HCT116 (cell line): ENCODE data around the gene RAPSN. TPM values are rescaled to one million over a fixed set of nuclear protein-coding genes. Genes with fewer than 3 reads are reported as not detected.

Source experiments
- ATAC-seq: fragments of 200-7000 bp; cut with Tn5 transposase; 2 replicates; pipeline ENCODE4 v1.9.1; 2020; ENCODE audit warnings: mild to moderate bottlenecking, moderate library complexity
- BruUV-seq: library from RNA; stranded (reverse); fragments of 400-500 nt; replicated peaks from 2 replicates; lab custom pipeline; 2021; lab: Mats Ljungman, UMichigan
- CTCF ChIA-PET: fragments of 300-600 bp; sonication (Branson Sonifier 250); formaldehyde crosslinking; loops from one replicate; lab custom pipeline; 2021; ENCODE audit warnings: antibody characterized with exemption; lab: Charles Lee
- POLR2A ChIA-PET: fragments of 300-600, 350-600 bp; sonication (Branson Sonifier 250); formaldehyde crosslinking; loops from one replicate; lab custom pipeline; 2021; ENCODE audit warnings: antibody characterized with exemption; lab: Charles Lee
- RAD21 ChIA-PET, 2 experiments: fragments of 300-600 bp; sonication (Branson Sonifier 250); formaldehyde crosslinking; loops; one replicate each; lab custom pipeline; 2023; ENCODE audit warnings: low total read pairs in 2 of 2; ENCODE audit not compliant: uncharacterized antibody in 2 of 2, unreplicated experiment in 2 of 2, low non-redundant PET in 1 of 2; lab: Charles Lee
- DNase-seq: peaks from one replicate; pipeline ENCODE4 v3.0.0-alpha.2; 2010; ENCODE audit warnings: low read depth, low spot score
- H2AFZ ChIP-seq: fragments of 200-600 bp; shearing (Covaris generic), sonication (generic); 2 replicates; pipeline ENCODE4 v1.6.1; 2017; ENCODE audit warnings: low read depth, mixed run types, mixed read lengths, antibody characterized with exemption, low read length; ENCODE audit not compliant: poor library complexity, severe bottlenecking
- H3K27ac ChIP-seq: 2 replicates; pipeline ENCODE4 v1.5.1; 2012; ENCODE audit warnings: low read depth, low read length
- H3K27me3 ChIP-seq: fragments of 200-600 bp; sonication (generic); 2 replicates; pipeline ENCODE4 v1.6.1; 2016; ENCODE audit warnings: mixed run types, low read length, mixed read lengths; ENCODE audit not compliant: insufficient read depth
- H3K36me3 ChIP-seq, 2 experiments: fragments of 200-500 bp in 1 of 2; fragments of 200-600 bp in 1 of 2; sonication (Bioruptor generic) in 1 of 2; sonication (generic) in 1 of 2; 2 replicates each; pipeline versions ENCODE4 v1.5.1 to v1.6.1; 2014 to 2016; ENCODE audit warnings: low read length in 2 of 2, inconsistent platforms in 1 of 2, mixed read lengths in 1 of 2, mixed run types in 1 of 2; ENCODE audit not compliant: insufficient read depth in 2 of 2, control insufficient read depth in 1 of 2
- H3K4me1 ChIP-seq, 2 experiments: fragments of 200-600 bp in 1 of 2; sonication (generic) in 1 of 2; 2 replicates each; pipeline versions ENCODE4 v1.5.1 to v1.6.1; 2012 to 2017; ENCODE audit warnings: low read length in 2 of 2, inconsistent platforms in 1 of 2, mild to moderate bottlenecking in 1 of 2, mixed read lengths in 1 of 2, mixed run types in 1 of 2, moderate library complexity in 1 of 2; ENCODE audit not compliant: insufficient read depth in 2 of 2, control insufficient read depth in 1 of 2
- H3K4me2 ChIP-seq: fragments of 200-600 bp; sonication (generic); 2 replicates; pipeline ENCODE4 v1.6.1; 2017; ENCODE audit warnings: mixed run types, low read length, mixed read lengths
- H3K4me3 ChIP-seq, 2 experiments: fragments of 200-600 bp in 1 of 2; sonication (generic) in 1 of 2; replicated peaks in 1 of 2; 2 replicates each; pipeline ENCODE4 v1.5.1; 2011 to 2016; ENCODE audit warnings: low read length in 2 of 2, control low read depth in 1 of 2, low read depth in 1 of 2, mild to moderate bottlenecking in 1 of 2, mixed read lengths in 1 of 2, mixed run types in 1 of 2
- H3K79me2 ChIP-seq: fragments of 200-600 bp; sonication (generic); 2 replicates; pipeline ENCODE4 v1.6.1; 2017; ENCODE audit warnings: mild to moderate bottlenecking, mixed run types, low read length, moderate library complexity, mixed read lengths; ENCODE audit not compliant: insufficient read depth
- H3K9ac ChIP-seq: fragments of 200-600 bp; sonication (generic); 2 replicates; pipeline ENCODE4 v1.6.1; 2016; ENCODE audit warnings: low read length, mixed read lengths
- H3K9me2 ChIP-seq: fragments of 200-600 bp; sonication (generic), shearing (Covaris generic); 2 replicates; pipeline ENCODE4 v1.6.1; 2017; ENCODE audit warnings: mixed run types, mild to moderate bottlenecking, moderate library complexity; ENCODE audit not compliant: insufficient read depth
- H3K9me3 ChIP-seq, 2 experiments: fragments of 200-500 bp in 1 of 2; fragments of 200-600 bp in 1 of 2; sonication (Bioruptor generic) in 1 of 2; sonication (generic) in 1 of 2; 2 replicates each; pipeline ENCODE4 v1.6.1; 2014 to 2017; ENCODE audit warnings: low read length in 2 of 2, mixed read lengths in 2 of 2, inconsistent platforms in 1 of 2, low read depth in 1 of 2, mild to moderate bottlenecking in 1 of 2, mixed run types in 1 of 2, moderate library complexity in 1 of 2; ENCODE audit not compliant: control insufficient read depth in 1 of 2, insufficient read depth in 1 of 2
- H4K20me1 ChIP-seq: fragments of 200-600 bp; sonication (generic), shearing (Covaris generic); 2 replicates; pipeline ENCODE4 v1.6.1; 2017; ENCODE audit warnings: mixed run types, mild to moderate bottlenecking, moderate library complexity; ENCODE audit not compliant: insufficient read depth
- ATF3 ChIP-seq: IDR thresholded peaks from 2 replicates; pipeline ENCODE4 v1.6.1; 2012
- CBX3 ChIP-seq: IDR thresholded peaks from 2 replicates; pipeline ENCODE4 v1.6.1; 2012; ENCODE audit warnings: low read depth
- CEBPB ChIP-seq: IDR thresholded peaks from 2 replicates; pipeline ENCODE4 v1.6.1; 2012; ENCODE audit warnings: low read depth
- CTCF ChIP-seq, 3 experiments: fragments of 200-600 bp in 1 of 3; sonication (generic) in 1 of 3; IDR thresholded peaks in 2 of 3; conservative IDR thresholded peaks in 1 of 3; 2 replicates each; pipeline ENCODE4 v1.5.1; 2012 to 2017; ENCODE audit warnings: low read depth in 2 of 3, low read length in 2 of 3, antibody characterized with exemption in 1 of 3, borderline replicate concordance in 1 of 3, control low read depth in 1 of 3, mild to moderate bottlenecking in 1 of 3, mixed read lengths in 1 of 3, mixed run types in 1 of 3, moderate library complexity in 1 of 3; ENCODE audit not compliant: insufficient read depth in 1 of 3
- EGR1 ChIP-seq: IDR thresholded peaks from 2 replicates; pipeline ENCODE4 v1.6.1; 2012; ENCODE audit warnings: low read depth
- ELF1 ChIP-seq: IDR thresholded peaks from 2 replicates; pipeline ENCODE4 v1.6.1; 2012; ENCODE audit warnings: low read depth, borderline replicate concordance
- EZH2 ChIP-seq: fragments of 200-600 bp; sonication (generic); IDR thresholded peaks from 2 replicates; pipeline ENCODE4 v1.6.1; 2017; ENCODE audit warnings: antibody characterized with exemption, mixed run types
- EZH2phosphoT487 ChIP-seq: fragments of 200-600 bp; IDR thresholded peaks from 2 replicates; pipeline ENCODE4 v1.6.1; 2018; ENCODE audit warnings: antibody characterized with exemption, borderline replicate concordance
- FOSL1 ChIP-seq: IDR thresholded peaks from 2 replicates; pipeline ENCODE4 v1.6.1; 2012; ENCODE audit warnings: low read depth
- MAX ChIP-seq: IDR thresholded peaks from 2 replicates; pipeline ENCODE4 v1.6.1; 2012
- POLR2A ChIP-seq: IDR thresholded peaks from 2 replicates; pipeline ENCODE4 v1.7.0; 2011; ENCODE audit warnings: borderline replicate concordance; ENCODE audit not compliant: insufficient read depth, insufficient read length; ENCODE audit errors: extremely low read depth
- POLR2AphosphoS5 ChIP-seq: IDR thresholded peaks from 2 replicates; pipeline ENCODE4 v1.6.1; 2011; ENCODE audit warnings: mild to moderate bottlenecking, low read depth, low read length, moderate library complexity
- RAD21 ChIP-seq: IDR thresholded peaks from 2 replicates; pipeline ENCODE4 v1.6.1; 2012; ENCODE audit warnings: low read depth, mild to moderate bottlenecking
- SP1 ChIP-seq: IDR thresholded peaks from 2 replicates; pipeline ENCODE4 v1.6.1; 2012; ENCODE audit warnings: low read depth
- TCF7L2 ChIP-seq: IDR thresholded peaks from 2 replicates; pipeline ENCODE4 v1.7.0; 2011; ENCODE audit warnings: borderline replicate concordance, inconsistent platforms; ENCODE audit not compliant: insufficient read depth, insufficient read length; ENCODE audit errors: extremely low read depth
- YY1 ChIP-seq: IDR thresholded peaks from 2 replicates; pipeline ENCODE4 v1.6.1; 2011; ENCODE audit warnings: low read length, low read depth, moderate library complexity, mild to moderate bottlenecking; ENCODE audit not compliant: insufficient replicate concordance; ENCODE audit errors: extremely low read depth
- ZBTB33 ChIP-seq: IDR thresholded peaks from 2 replicates; pipeline ENCODE4 v1.6.1; 2011; ENCODE audit warnings: mild to moderate bottlenecking, low read length, moderate library complexity; ENCODE audit not compliant: insufficient replicate concordance; ENCODE audit errors: extremely low read depth
- ZFX ChIP-seq: fragments of 450-650 bp; IDR thresholded peaks from 2 replicates; pipeline ENCODE4 v1.6.1; 2017
- intact Hi-C: fragments of 100-400 bp; cut with micrococcal nuclease; formaldehyde crosslinking; loops from 2 replicates; pipeline ENCODE4 v1.10.0; 2022
- total RNA-seq: library from RNA; stranded (reverse); gene quantifications from one replicate; pipeline ENCODE4 v1.2.1, GENCODE V29; 2021; ENCODE audit not compliant: unreplicated experiment

The RAPSN gene
- total RNA-seq, 1 experiment from 2014 or later = 0.57 TPM

- H3K9me2 ChIP-seq = no peaks in the 10 kb centered on the region
- H3K36me3 ChIP-seq = no peaks in the 10 kb centered on the region
- H3K4me3 ChIP-seq = no peak overlapping the region
- no peak overlapping the region for H2AFZ ChIP-seq
- H3K4me2 ChIP-seq = no peak overlapping the region
- ATAC-seq (no peak), DNase-seq (no peak)
- H3K27me3 ChIP-seq = no peaks in the 10 kb centered on the region
- no peak overlapping the region for H3K27ac ChIP-seq
- no peaks in the 10 kb centered on the region for H4K20me1 ChIP-seq
- no peaks in the 10 kb centered on the region for H3K79me2 ChIP-seq
- TF ChIP-seq POLR2A = no peak
- TF ChIP-seq FOSL1 = no peak
- TF ChIP-seq EZH2 = no peak
- TF ChIP-seq ZBTB33 = no peak
- TF ChIP-seq CEBPB = no peak
- no peak for TF ChIP-seq ZFX
- no peak for TF ChIP-seq CBX3
- no peak for TF ChIP-seq ELF1
- no peak for TF ChIP-seq RAD21
- TF ChIP-seq CTCF (IDR thresholded peaks at IDR 0.05 in 2 of 3, conservative IDR thresholded peaks at IDR 0.05 in 1 of 3; ENCODE audit: borderline replicate concordance in 1 of 3, insufficient read depth in 1 of 3, low read depth in 2 of 3, low read length in 2 of 3) = no peak
- no peak for TF ChIP-seq EZH2phosphoT487
- no peak for TF ChIP-seq TCF7L2
- no peak for TF ChIP-seq POLR2AphosphoS5
- TF ChIP-seq SP1 = no peak
- no peak for TF ChIP-seq ATF3
- TF ChIP-seq MAX = no peak
- TF ChIP-seq EGR1 = no peak
- no peak for TF ChIP-seq YY1
- ChIA-PET RAD21 (no interaction called here), POLR2A (no interaction called here), CTCF (interaction anchor here (1.2 to 1.4 kb wide), 4 partner anchors 12 to 66 kb away, joined by 3 to 5 read pairs (median 4); no protein-coding TSS in a partner anchor)
- intact Hi-C loops = no loop called here
- H3K4me1 ChIP-seq = no peaks in the 10 kb centered on the region
- BruUV-seq = no TSS peak
- H3K9me3 ChIP-seq = no peaks in the 10 kb centered on the region
- no peak overlapping the region for H3K9ac ChIP-seq
Measured at GRCh38 chr11:47388697-47389576, 60.0 kb downstream of the RAPSN start.
